Esophagus (tissue), 2 donors: ENCODE data around the gene SLC10A6. TPM values are rescaled to one million over a fixed set of nuclear protein-coding genes. Genes with fewer than 3 reads are reported as not detected.

ENCODE experiments used
- H3K27ac ChIP-seq, 2 donors: one replicate each; pipeline ENCODE4 v1.5.1; 2013; ENCODE audit warnings: low read depth in 2 of 2, mild to moderate bottlenecking in 2 of 2, inconsistent platforms in 1 of 2, low read length in 1 of 2, moderate library complexity in 1 of 2
- H3K27me3 ChIP-seq, 2 donors: one replicate each; pipeline ENCODE4 v1.6.1; 2013; ENCODE audit warnings: low read length in 2 of 2, control low read depth in 1 of 2, mild to moderate bottlenecking in 1 of 2; ENCODE audit not compliant: insufficient read depth in 2 of 2, control insufficient read depth in 1 of 2
- H3K36me3 ChIP-seq, 2 donors: one replicate each; pipeline ENCODE4 v1.6.1; 2013; ENCODE audit warnings: low read length in 1 of 2; ENCODE audit not compliant: control insufficient read depth in 2 of 2, insufficient read depth in 2 of 2
- H3K4me1 ChIP-seq, 2 donors: one replicate each; pipeline ENCODE4 v1.6.1; 2013; ENCODE audit warnings: low read length in 1 of 2; ENCODE audit not compliant: control insufficient read depth in 2 of 2, insufficient read depth in 2 of 2
- H3K4me3 ChIP-seq, 2 donors: one replicate each; pipeline ENCODE4 v1.5.1; 2013; ENCODE audit warnings: low read length in 2 of 2, mild to moderate bottlenecking in 2 of 2, low read depth in 1 of 2, moderate library complexity in 1 of 2
- H3K9me3 ChIP-seq, 2 donors: one replicate each; pipeline ENCODE4 v1.6.1; 2013; ENCODE audit warnings: mild to moderate bottlenecking in 2 of 2, low read depth in 1 of 2, low read length in 1 of 2, moderate library complexity in 1 of 2; ENCODE audit not compliant: control insufficient read depth in 2 of 2, insufficient read depth in 1 of 2
- WGBS, 2 donors: extraction: QIAGEN DNeasy Blood & Tissue Kit; methylation state at CpG; one replicate each; pipeline ENCODE4 v1.1.7; 2013; 5-methylcytosine and 5-hydroxymethylcytosine counted together
- polyA plus RNA-seq, 2 donors: library from polyadenylated mRNA; stranded (reverse); fragments of 200-250 nt; gene quantifications; one replicate each; pipeline ENCODE4 v1.2.3, GENCODE V29; 2013
- donor health status: healthy with polysubstance abuse.
- donor health status: Bipolar disorder and iron deficiency.

Gene SLC10A6
- 1 to 10 TPM; 2.8 to 7.0 TPM for polyA plus RNA-seq

DNA sequence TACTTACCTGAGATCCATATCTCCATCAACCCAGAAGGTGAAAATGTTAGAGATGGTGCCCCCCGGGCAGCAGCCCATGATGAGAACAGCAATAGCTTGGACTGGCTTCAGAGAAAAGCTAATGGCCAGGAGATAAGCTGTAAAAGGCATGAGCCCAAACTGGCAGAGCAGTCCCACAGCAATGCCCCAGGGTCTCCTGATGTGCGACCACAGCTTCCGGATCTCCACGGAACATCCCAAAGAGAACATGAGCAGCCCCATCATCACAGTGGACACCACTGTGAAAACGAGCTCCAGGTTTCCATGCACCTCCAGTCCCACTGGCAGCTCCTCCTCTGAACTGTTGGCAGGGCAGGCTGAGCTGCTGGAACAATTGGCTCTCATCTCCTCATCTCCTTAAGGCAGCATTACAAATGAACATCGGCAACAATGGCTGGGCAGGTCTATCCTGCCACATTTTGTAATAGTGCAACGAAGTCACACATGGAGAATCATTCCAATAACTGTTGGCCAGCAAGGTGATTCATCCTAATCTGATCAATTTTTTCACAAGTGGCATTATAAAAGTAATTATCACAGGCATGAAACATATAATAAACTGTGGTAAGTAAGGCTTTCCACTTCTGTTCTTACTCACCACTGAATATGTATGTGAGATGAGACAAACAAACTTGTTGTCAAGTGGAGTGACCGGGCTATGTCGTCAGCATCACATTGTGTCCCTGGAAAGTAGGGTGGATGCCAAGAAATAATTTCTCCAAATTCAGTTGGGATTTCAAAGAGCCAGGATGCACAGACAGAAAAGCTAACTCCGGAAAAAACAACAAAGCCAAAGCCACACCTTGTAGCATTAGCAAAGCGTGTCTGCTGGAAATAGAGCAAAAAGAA, at the start of gene SLC10A6:
SLC10A6 (minus strand) TSS at position 653 of the 888 bp plus-strand sequence; CDS start at position 384, 269 bp downstream.
- peak within 1 kb of the TSS; percentile 47 to 62 for H3K4me3 ChIP-seq
- 46 to 59% methylated on average over 11 of the region's 11 CpGs for WGBS, 2 donors
- peaks cover 2% of the 10 kb centered on the region in 2 donors for H3K36me3 ChIP-seq
- peaks cover 0 to 9% of the 10 kb centered on the region in 2 donors for H3K4me1 ChIP-seq
- H3K27ac ChIP-seq = peak within 1 kb of the TSS; percentile 93 to 94
- no peaks in the 10 kb centered on the region for H3K9me3 ChIP-seq
- H3K27me3 ChIP-seq = no peaks in the 10 kb centered on the region

DNA sequence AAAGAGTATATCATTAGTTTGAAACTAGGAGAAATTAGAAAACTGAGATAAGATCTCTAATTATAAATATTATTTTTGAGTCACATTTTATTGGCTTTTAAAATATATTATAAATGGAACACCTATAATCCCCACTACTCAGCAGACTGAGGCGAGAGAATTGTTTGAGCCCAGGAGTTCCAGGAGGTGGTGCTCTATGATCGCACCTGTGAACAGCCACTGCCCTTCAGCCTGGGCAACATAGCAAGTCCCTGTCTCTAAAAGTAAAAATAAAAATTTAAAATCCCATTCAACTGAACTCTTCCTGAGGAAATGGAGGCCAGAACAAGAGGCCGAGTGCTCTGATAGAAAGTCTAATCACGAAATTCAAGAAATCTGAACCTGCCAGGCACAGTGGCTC, 49.4 kb upstream of the SLC10A6 start:
- H3K9me3 ChIP-seq = no peaks in the 10 kb centered on the region
- H3K36me3 ChIP-seq = no peaks in the 10 kb centered on the region
- H3K4me1 ChIP-seq = no peaks in the 10 kb centered on the region
- H3K4me3 ChIP-seq = no peak overlapping the region
- no peak overlapping the region for H3K27ac ChIP-seq
- WGBS, 2 donors = 84 to 90% methylated on average over 4 of the region's 4 CpGs
- no peaks in the 10 kb centered on the region for H3K27me3 ChIP-seq

- Histone ChIP-seq H3K27me3 (no peaks in the 10 kb centered on the region), H3K4me3 (no peak overlapping the region), H3K9me3 (no peaks in the 10 kb centered on the region), H3K36me3 (no peaks in the 10 kb centered on the region), H3K27ac (no peak overlapping the region), H3K4me1 (no peaks in the 10 kb centered on the region)
- WGBS, 2 donors = 59 to 64% methylated on average over 4 of the region's 4 CpGs
These were observed 47.4 kb upstream of the SLC10A6 start for GRCh38 chr4:86896596-86896995.

GRCh38 chr4:86895692-86896488, 46.7 kb upstream of the SLC10A6 start:
- WGBS, 2 donors = 73 to 74% methylated on average over 6 of the region's 6 CpGs
- Histone ChIP-seq H3K27me3 (no peaks in the 10 kb centered on the region), H3K27ac (no peak overlapping the region), H3K4me3 (no peak overlapping the region), H3K36me3 (no peaks in the 10 kb centered on the region), H3K4me1 (no peaks in the 10 kb centered on the region), H3K9me3 (no peaks in the 10 kb centered on the region)

DNA sequence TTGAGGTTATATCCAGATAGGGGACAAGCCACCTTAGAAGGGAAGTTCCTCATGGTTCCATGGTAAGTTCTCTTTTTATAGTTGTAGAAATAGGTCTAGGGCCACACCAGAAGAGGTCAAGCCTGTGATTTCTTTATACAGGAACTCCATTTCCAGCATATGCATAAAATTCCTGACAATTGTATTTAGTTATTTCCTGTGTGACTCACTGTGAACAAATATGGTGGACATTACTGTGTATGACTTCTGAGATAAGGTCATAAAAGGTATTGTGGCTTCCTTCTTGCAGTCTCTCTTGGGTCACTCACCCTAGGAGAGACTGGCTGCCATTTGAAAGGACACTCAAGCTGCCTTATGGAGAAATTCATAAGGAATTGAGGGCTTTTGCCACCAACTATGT, 45.3 kb upstream of the SLC10A6 start:
- Histone ChIP-seq H3K9me3 (no peaks in the 10 kb centered on the region), H3K27me3 (no peaks in the 10 kb centered on the region), H3K36me3 (no peaks in the 10 kb centered on the region), H3K4me1 (no peaks in the 10 kb centered on the region), H3K27ac (peak overlapping the region in 1 of 2 donors; percentile 36), H3K4me3 (no peak overlapping the region)

DNA sequence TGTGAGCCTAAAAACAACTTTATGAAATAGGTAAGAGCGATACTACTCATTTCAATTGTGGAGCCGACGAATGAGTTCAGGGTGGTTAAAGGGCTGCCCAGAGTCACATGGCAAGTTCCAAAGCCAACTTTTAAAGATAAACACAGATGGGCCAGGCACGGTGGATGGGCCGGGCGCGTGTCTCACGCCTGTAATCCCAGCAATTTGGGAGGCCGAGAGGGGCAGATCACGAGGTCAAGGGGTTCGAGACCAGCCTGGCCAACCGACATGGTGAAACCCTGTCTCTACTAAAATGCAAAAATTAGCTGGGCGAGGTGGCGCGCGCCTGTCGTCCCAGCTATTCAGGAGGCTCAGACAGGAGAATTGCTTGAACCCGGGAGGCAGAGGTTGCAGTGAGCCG, 44.0 kb upstream of the SLC10A6 start:
- Histone ChIP-seq H3K4me3 (peak overlapping the region in 1 of 2 donors; percentile 86), H3K27me3 (no peaks in the 10 kb centered on the region), H3K27ac (peak overlapping the region in 1 of 2 donors; percentile 61), H3K9me3 (no peaks in the 10 kb centered on the region), H3K4me1 (no peaks in the 10 kb centered on the region), H3K36me3 (no peaks in the 10 kb centered on the region)
- WGBS, 2 donors = 80 to 81% methylated on average over 19 of the region's 19 CpGs

DNA sequence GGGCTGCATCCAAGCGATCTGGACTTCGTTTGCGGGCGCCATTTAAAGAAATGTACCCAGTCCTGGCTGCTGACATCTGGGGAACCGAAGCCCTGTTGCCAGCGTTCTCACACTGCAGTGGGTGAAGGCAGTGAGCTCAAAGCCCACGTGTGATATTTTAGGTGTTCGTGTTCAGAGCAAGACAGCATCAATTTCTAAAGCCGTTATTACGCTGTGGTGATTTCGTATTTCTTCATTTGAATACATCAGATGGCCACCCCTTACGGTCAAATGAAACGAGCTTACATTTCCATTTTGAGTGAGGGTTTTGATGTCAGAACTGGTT, 43.4 kb upstream of the SLC10A6 start:
- WGBS, 2 donors = 8 to 10% methylated on average over 13 of the region's 13 CpGs
- Histone ChIP-seq H3K4me3 (peak overlapping the region; percentile 77 to 86), H3K36me3 (no peaks in the 10 kb centered on the region), H3K4me1 (no peaks in the 10 kb centered on the region), H3K27me3 (no peaks in the 10 kb centered on the region), H3K9me3 (no peaks in the 10 kb centered on the region), H3K27ac (peak overlapping the region; percentile 97 to 98)

DNA sequence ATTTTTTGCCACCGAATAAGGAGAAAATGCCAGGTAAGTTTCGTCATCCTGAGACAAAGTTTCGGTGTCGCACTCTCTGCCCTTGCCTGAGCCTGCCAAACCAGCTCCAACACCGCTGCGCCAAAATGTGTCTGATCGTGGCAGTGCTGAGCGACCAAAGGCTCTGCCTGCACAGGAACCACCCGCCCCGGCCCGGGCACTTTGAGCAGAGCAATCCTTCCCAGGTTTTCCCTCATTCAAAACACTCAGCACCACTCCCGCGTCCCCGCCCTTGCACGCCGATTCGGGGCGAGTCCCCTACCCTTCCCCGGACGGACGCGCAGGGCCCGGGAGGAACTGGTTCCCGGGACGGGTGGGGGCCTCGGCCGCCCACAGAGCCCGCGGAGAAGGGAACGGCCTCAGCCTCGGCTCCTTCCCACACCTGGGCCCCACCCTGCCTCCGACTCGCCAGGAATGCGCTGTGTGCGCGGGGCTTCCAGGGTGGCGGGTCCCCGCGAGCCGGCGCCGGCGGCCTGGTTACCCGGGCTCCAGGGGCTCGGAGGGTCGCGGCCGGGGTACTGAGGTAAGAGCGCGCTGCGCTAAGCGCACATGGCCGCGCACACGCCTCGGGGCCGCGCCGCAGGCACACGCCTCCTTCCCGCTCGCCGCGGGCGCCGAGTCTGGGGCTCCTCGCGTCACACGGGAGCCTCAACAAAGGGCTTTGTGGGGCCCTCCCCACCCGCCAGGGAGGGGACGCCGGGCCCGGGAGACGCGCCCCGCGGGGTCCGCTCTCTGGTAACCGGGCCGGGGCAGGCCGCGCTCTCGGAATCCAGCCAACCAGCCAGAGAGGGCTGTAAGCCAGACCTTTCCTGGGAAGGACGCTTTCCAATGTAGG, 42.8 kb upstream of the SLC10A6 start, which contains the start of gene C4orf36:
C4orf36 (minus strand) TSS at position 661 of the 874 bp plus-strand sequence. CDS start 902 bp downstream, outside the sequence.
- no peaks in the 10 kb centered on the region for H3K9me3 ChIP-seq
- 0 to 1% methylated on average over 68 to 84 of the region's 84 CpGs for WGBS, 2 donors
- H3K27me3 ChIP-seq = no peaks in the 10 kb centered on the region
- H3K36me3 ChIP-seq = no peaks in the 10 kb centered on the region
- no peaks in the 10 kb centered on the region for H3K4me1 ChIP-seq
- H3K4me3 ChIP-seq = peak within 1 kb of the TSS; percentile 77 to 86
- peak within 1 kb of the TSS; percentile 97 to 98 for H3K27ac ChIP-seq

DNA sequence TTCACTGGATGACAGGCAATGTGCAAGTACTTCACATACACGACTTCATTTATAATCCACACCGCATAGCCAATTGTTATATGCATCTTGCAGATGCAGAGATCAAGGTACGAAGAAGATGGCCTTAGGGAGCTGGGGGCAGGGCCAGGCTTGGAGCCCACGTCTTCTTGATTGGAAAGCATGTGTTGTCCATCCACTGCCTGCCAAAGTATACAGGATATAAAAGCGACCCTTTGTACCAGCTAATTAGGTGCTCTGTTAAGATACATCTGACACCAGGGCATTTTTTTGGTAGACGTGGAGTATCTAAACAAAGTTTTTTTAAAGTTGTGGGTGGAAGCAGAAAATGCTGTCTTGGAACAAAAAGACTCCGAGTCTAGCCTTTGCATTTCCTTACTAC, 41.6 kb upstream of the SLC10A6 start:
- Histone ChIP-seq H3K4me3 (peak overlapping the region; percentile 11 to 86), H3K27me3 (no peaks in the 10 kb centered on the region), H3K4me1 (no peaks in the 10 kb centered on the region), H3K36me3 (no peaks in the 10 kb centered on the region), H3K9me3 (no peaks in the 10 kb centered on the region), H3K27ac (peak overlapping the region; percentile 81 to 97)
- 37 to 41% methylated on average over 7 of the region's 7 CpGs for WGBS, 2 donors
